Lower lobe of right lung (tissue), 2 donors: ENCODE results near the gene ARMC2. TPM values are rescaled to one million over a fixed set of nuclear protein-coding genes. Genes with fewer than 3 reads are reported as not detected.

ENCODE experiments used
- ATAC-seq, 2 donors: fragments of 200-7000 bp; cut with Tn5 transposase; one replicate each; pipeline ENCODE4 v1.9.1; 2020 to 2022; ENCODE audit warnings: mild to moderate bottlenecking in 2 of 2, moderate library complexity in 2 of 2
- DNase-seq: peaks from one replicate; pipeline ENCODE4 v3.0.0-alpha.2; 2020
- H3K27ac ChIP-seq: fragments of 200-600 bp; one replicate; pipeline ENCODE4 v1.8.0; 2022
- H3K27me3 ChIP-seq: fragments of 200-600 bp; one replicate; pipeline ENCODE4 v1.8.0; 2022; ENCODE audit warnings: low read depth
- H3K36me3 ChIP-seq: fragments of 200-600 bp; one replicate; pipeline ENCODE4 v1.8.0; 2022; ENCODE audit warnings: mild to moderate bottlenecking
- H3K4me1 ChIP-seq: fragments of 200-600 bp; one replicate; pipeline ENCODE4 v1.8.0; 2022
- H3K4me3 ChIP-seq: fragments of 200-600 bp; one replicate; pipeline ENCODE4 v1.8.0; 2022; ENCODE audit warnings: mild to moderate bottlenecking
- H3K9me3 ChIP-seq: fragments of 200-600 bp; one replicate; pipeline ENCODE4 v1.8.0; 2022
- CTCF ChIP-seq: fragments of 200-600 bp; IDR thresholded peaks from one replicate; pipeline ENCODE4 v1.8.0; 2022; ENCODE audit warnings: antibody characterized with exemption, mild to moderate bottlenecking
- intact Hi-C: fragments of 100-400 bp; cut with DNase I; formaldehyde crosslinking; loops from one replicate; pipeline ENCODE4 v1.11.0; 2022
- total RNA-seq: library from RNA; stranded (reverse); fragmentation: NEBNext Ultra II Directional; extraction: Animal tissue kit (Norgen Biotek cat#: 25700); gene quantifications from one replicate; pipeline ENCODE4 v1.2.1, GENCODE V29; 2021
- donor health status: DM: no; HTN: yes; CAD: no; lungs with severe emphysema.

Gene ARMC2
- total RNA-seq, 1 donor from 2014 or later, result 10.8 TPM

GRCh38 chr6:108873971-108874370 lies 25.7 kb downstream of the ARMC2 start:
- Histone ChIP-seq H3K36me3 (no peaks in the 10 kb centered on the region), H3K27ac (peak overlapping the region; percentile 71), H3K4me1 (peaks cover 76% of the 10 kb centered on the region), H3K9me3 (no peaks in the 10 kb centered on the region), H3K4me3 (no peak overlapping the region), H3K27me3 (no peaks in the 10 kb centered on the region)
- ATAC-seq, result no peak
- no peak for DNase-seq
- intact Hi-C loops, result no loop called here
- no peak for TF ChIP-seq CTCF

GRCh38 chr6:108874470-108875160 lies 26.4 kb downstream of the ARMC2 start:
- ATAC-seq (peak; percentile 24 to 46), DNase-seq (no peak)
- Histone ChIP-seq H3K4me3 (no peak overlapping the region), H3K27ac (peak overlapping the region; percentile 71), H3K27me3 (no peaks in the 10 kb centered on the region), H3K9me3 (no peaks in the 10 kb centered on the region), H3K36me3 (no peaks in the 10 kb centered on the region), H3K4me1 (peaks cover 76% of the 10 kb centered on the region)
- intact Hi-C loops, result no loop called here
- TF ChIP-seq CTCF, result no peak

- TF ChIP-seq CTCF, result no peak
- H3K36me3 ChIP-seq, result no peaks in the 10 kb centered on the region
- DNase-seq (no peak), ATAC-seq (no peak)
- H3K27ac ChIP-seq, result peak overlapping the region; percentile 71
- peaks cover 76% of the 10 kb centered on the region for H3K4me1 ChIP-seq
- intact Hi-C loops, result no loop called here
- H3K27me3 ChIP-seq, result no peaks in the 10 kb centered on the region
- no peaks in the 10 kb centered on the region for H3K9me3 ChIP-seq
- H3K4me3 ChIP-seq, result no peak overlapping the region
These were observed 26.9 kb downstream of the ARMC2 start for GRCh38 chr6:108875161-108875555.

- H3K27ac ChIP-seq, result peak overlapping the region; percentile 66
- H3K9me3 ChIP-seq, result no peaks in the 10 kb centered on the region
- intact Hi-C loops, result no loop called here
- no peak overlapping the region for H3K4me3 ChIP-seq
- TF ChIP-seq CTCF, result no peak
- H3K4me1 ChIP-seq, result peaks cover 62% of the 10 kb centered on the region
- ATAC-seq (peak; percentile 66 to 71), DNase-seq (peak; percentile 57)
- no peaks in the 10 kb centered on the region for H3K36me3 ChIP-seq
- no peaks in the 10 kb centered on the region for H3K27me3 ChIP-seq
These were observed 29.0 kb downstream of the ARMC2 start for GRCh38 chr6:108877046-108877751.

- Histone ChIP-seq H3K27me3 (no peaks in the 10 kb centered on the region), H3K9me3 (no peaks in the 10 kb centered on the region), H3K27ac (no peak overlapping the region), H3K36me3 (no peaks in the 10 kb centered on the region), H3K4me3 (no peak overlapping the region), H3K4me1 (peaks cover 45% of the 10 kb centered on the region)
- no peak for DNase-seq
- intact Hi-C loops, result no loop called here
- TF ChIP-seq CTCF, result no peak
- ATAC-seq, result no peak
These were observed 30.7 kb downstream of the ARMC2 start for GRCh38 chr6:108878942-108879341.
